Activated CD4-positive, alpha-beta T cell treated with anti-CD3 and anti-CD28 coated beads, Interleukin-2, Interleukin-6, amounts not matched to agents 100 ng/mL and 50 ng/mL, durations not matched to agents 16 hours and 8 hours (primary cell): ENCODE data around the gene PRMT7.

Source experiments
- DNase-seq: peaks from one replicate; pipeline ENCODE4 v3.0.0-alpha.2; 2020

PRMT7 gene

GRCh38 chr16:68364561-68364998, 53.8 kb downstream of the PRMT7 start:
- DNase-seq = no peak

- DNase-seq = no peak
Measured at GRCh38 chr16:68365167-68365817, 54.5 kb downstream of the PRMT7 start.

- no peak for DNase-seq
Measured at GRCh38 chr16:68366062-68366461, 55.2 kb downstream of the PRMT7 start.

GRCh38 chr16:68367030-68367429, 56.2 kb downstream of the PRMT7 start:
- DNase-seq = peak; percentile 70

GRCh38 chr16:68367440-68367839, 56.6 kb downstream of the PRMT7 start:
- no peak for DNase-seq

- no peak for DNase-seq
Measured at GRCh38 chr16:68367891-68368290, 57.1 kb downstream of the PRMT7 start.

- DNase-seq = no peak
Measured at GRCh38 chr16:68368301-68368888, 57.6 kb downstream of the PRMT7 start.

- DNase-seq = no peak
Measured at GRCh38 chr16:68369168-68369567, 58.3 kb downstream of the PRMT7 start.

GRCh38 chr16:68369697-68370580, 59.1 kb downstream of the PRMT7 start:
- DNase-seq = peak; percentile 62

- peak; percentile 26 for DNase-seq
Measured at GRCh38 chr16:68370581-68371275, 59.9 kb downstream of the PRMT7 start.

GRCh38 chr16:68371276-68371651, 60.4 kb downstream of the PRMT7 start:
- no peak for DNase-seq

- no peak for DNase-seq
Measured at GRCh38 chr16:68371706-68372380, 61.0 kb downstream of the PRMT7 start.

GRCh38 chr16:68372381-68372720, 61.5 kb downstream of the PRMT7 start:
- no peak for DNase-seq

GRCh38 chr16:68372806-68373205, 62.0 kb downstream of the PRMT7 start:
- no peak for DNase-seq

- no peak for DNase-seq
Measured at GRCh38 chr16:68373528-68374245, 62.9 kb downstream of the PRMT7 start.

- DNase-seq = no peak
Measured at GRCh38 chr16:68374246-68374805, 63.5 kb downstream of the PRMT7 start.

GRCh38 chr16:68374961-68375660, 64.3 kb downstream of the PRMT7 start:
- DNase-seq = no peak

- DNase-seq = no peak
Measured at GRCh38 chr16:68375801-68376536, 65.2 kb downstream of the PRMT7 start.

GRCh38 chr16:68376590-68376989, 65.8 kb downstream of the PRMT7 start:
- no peak for DNase-seq

GRCh38 chr16:68377221-68377620, 66.4 kb downstream of the PRMT7 start:
- DNase-seq = no peak
